HG03442 (cell line): ENCODE data around the gene BEND5.

Source experiments
- ATAC-seq: cut with Tn5 transposase; IDR thresholded peaks from one replicate; pipeline ENCODE4 v1.9.1; 2021; ENCODE audit warnings: mild to moderate bottlenecking, moderate library complexity; ENCODE audit not compliant: unreplicated experiment

The BEND5 gene

GRCh38 chr1:48765335-48765734, 11.4 kb downstream of the BEND5 start:
- no peak for ATAC-seq

GRCh38 chr1:48761986-48762385, 14.7 kb downstream of the BEND5 start:
- ATAC-seq, result no peak

GRCh38 chr1:48761411-48761810, 15.3 kb downstream of the BEND5 start:
- ATAC-seq, result no peak

- no peak for ATAC-seq
These were observed 15.8 kb downstream of the BEND5 start for GRCh38 chr1:48760857-48761256.

GRCh38 chr1:48758976-48759375, 17.7 kb downstream of the BEND5 start:
- ATAC-seq, result no peak

GRCh38 chr1:48757363-48757762, 19.3 kb downstream of the BEND5 start:
- no peak for ATAC-seq

GRCh38 chr1:48756683-48757316, 19.9 kb downstream of the BEND5 start:
- no peak for ATAC-seq

GRCh38 chr1:48753293-48753692, 23.4 kb downstream of the BEND5 start:
- no peak for ATAC-seq

GRCh38 chr1:48750109-48750508, 26.6 kb downstream of the BEND5 start:
- peak; percentile 85 for ATAC-seq

- no peak for ATAC-seq
These were observed 27.6 kb downstream of the BEND5 start for GRCh38 chr1:48749068-48749467.

GRCh38 chr1:48746906-48747305, 29.8 kb downstream of the BEND5 start:
- ATAC-seq, result no peak

GRCh38 chr1:48744032-48744431, 32.7 kb downstream of the BEND5 start:
- ATAC-seq, result no peak

GRCh38 chr1:48743480-48743879, 33.2 kb downstream of the BEND5 start:
- ATAC-seq, result no peak

- no peak for ATAC-seq
These were observed 35.3 kb downstream of the BEND5 start for GRCh38 chr1:48741380-48741779.

GRCh38 chr1:48740621-48741020, 36.1 kb downstream of the BEND5 start:
- no peak for ATAC-seq

- ATAC-seq, result no peak
These were observed 37.6 kb downstream of the BEND5 start for GRCh38 chr1:48739091-48739490.

GRCh38 chr1:48738356-48738755, 38.3 kb downstream of the BEND5 start:
- ATAC-seq, result no peak

- no peak for ATAC-seq
These were observed 40.9 kb downstream of the BEND5 start for GRCh38 chr1:48735796-48736195.

GRCh38 chr1:48730164-48730910, 46.4 kb downstream of the BEND5 start:
- peak; percentile 59 for ATAC-seq

- no peak for ATAC-seq
These were observed 48.1 kb downstream of the BEND5 start for GRCh38 chr1:48728584-48728983.

- ATAC-seq, result no peak
These were observed 50.0 kb downstream of the BEND5 start for GRCh38 chr1:48726557-48727215.

GRCh38 chr1:48726139-48726538, 50.6 kb downstream of the BEND5 start:
- ATAC-seq, result no peak
